ENCODE measurements around the gene CRK. TPM values are rescaled to one million over a fixed set of nuclear protein-coding genes. Genes with fewer than 3 reads are reported as not detected.
"Not testable (repeated sequence)": the region's sequence is repeated elsewhere in the genome, so short reads cannot be mapped to it uniquely, and the experiment has no call there.

Gene CRK
- polyA plus RNA-seq, 1 experiment = 53.8 TPM

GRCh38 chr17:1379930-1380313, 76.1 kb downstream of the CRK start:
- no peak for TF ChIP-seq CTCF (IDR thresholded peaks at IDR 0.05; ENCODE audit: insufficient read depth, low read depth, low read length)
- no peaks in the 10 kb centered on the region for H3K27me3 ChIP-seq (ENCODE audit: control insufficient read depth, insufficient read depth, low read length)
- H3K36me3 ChIP-seq (ENCODE audit: control insufficient read depth, insufficient read depth, low read length) = no peaks in the 10 kb centered on the region
- DNase-seq (ENCODE audit: low read depth) = no peak
- ChIA-PET POLR2A (no interaction called here), CTCF (interaction anchor here (0.5 to 6.7 kb wide), 5 partner anchors 14 to 112 kb away, joined by 3 to 53 read pairs (median 3); no protein-coding TSS in a partner anchor)
- H3K4me3 ChIP-seq (ENCODE audit: low read depth, low read length) = no peak overlapping the region

GRCh38 chr17:1379208-1379929, 76.7 kb downstream of the CRK start:
- CTCF ChIA-PET = interaction anchor here (0.9 to 6.7 kb wide), 5 partner anchors 10 to 72 kb away, joined by 3 to 53 read pairs (median 3); no protein-coding TSS in a partner anchor
- TF ChIP-seq CTCF (IDR thresholded peaks at IDR 0.05; ENCODE audit: insufficient read depth, low read depth, low read length) = no peak
- no peak for DNase-seq (ENCODE audit: low read depth)
- Histone ChIP-seq H3K27me3 (ENCODE audit: control insufficient read depth, insufficient read depth, low read length) (no peaks in the 10 kb centered on the region), H3K36me3 (ENCODE audit: control insufficient read depth, insufficient read depth, low read length) (no peaks in the 10 kb centered on the region), H3K4me3 (ENCODE audit: low read depth, low read length) (no peak overlapping the region)
- POLR2A ChIA-PET = interaction anchor here (0.7 kb wide), 1 partner anchor 137 kb away, joined by 6 read pairs; the partner anchor contains the start of gene INPP5K

DNA sequence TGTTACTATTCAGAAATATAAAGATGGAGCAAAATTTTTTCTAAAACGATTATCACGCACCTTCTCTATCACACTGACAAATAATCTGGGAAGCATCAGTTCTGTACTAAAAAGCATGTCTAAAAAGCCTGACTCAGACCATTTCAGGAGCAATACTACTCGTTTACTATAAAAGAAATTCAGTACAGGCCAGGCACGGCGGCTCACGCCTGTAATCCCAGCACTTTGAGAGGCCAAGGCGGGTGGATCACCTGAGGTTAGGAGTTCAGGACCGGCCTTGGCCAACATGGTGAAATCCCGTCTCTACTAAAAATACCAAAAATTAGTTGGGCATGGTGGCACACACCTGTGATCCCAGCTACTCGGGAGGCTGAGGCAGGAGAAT, 77.6 kb downstream of the CRK start:
- H3K4me3 ChIP-seq (ENCODE audit: low read depth, low read length); POLR2A ChIA-PET; H3K36me3 ChIP-seq (ENCODE audit: control insufficient read depth, insufficient read depth, low read length); H3K27me3 ChIP-seq (ENCODE audit: control insufficient read depth, insufficient read depth, low read length); DNase-seq (ENCODE audit: low read depth): not testable (repeated sequence)
- CTCF ChIA-PET = interaction anchor here (1.3 to 6.7 kb wide), 3 partner anchors 11 to 59 kb away, joined by 3 to 53 read pairs (median 4); no protein-coding TSS in a partner anchor

DNA sequence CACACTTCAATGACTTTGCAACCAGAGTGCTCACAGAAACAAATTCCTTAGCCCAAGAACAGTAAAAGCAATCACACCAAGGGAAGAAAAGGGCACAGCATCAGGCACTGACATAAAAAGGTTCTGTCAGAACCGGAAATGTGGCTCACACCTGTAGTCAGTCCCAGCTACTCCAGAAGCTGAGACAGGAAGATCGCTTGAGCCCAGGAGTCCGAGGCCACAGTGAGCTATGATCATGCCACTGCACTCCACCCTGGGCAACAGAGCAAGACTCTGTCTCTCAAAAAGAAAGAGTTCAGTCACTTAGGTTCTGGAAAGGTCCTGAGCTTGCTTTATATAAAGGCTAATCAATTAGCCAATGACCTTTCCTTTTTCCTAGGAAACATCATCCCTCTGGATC, 78.7 kb downstream of the CRK start:
- CTCF ChIA-PET = interaction anchor here (1.7 to 6.7 kb wide), 2 partner anchors 11 to 12 kb away, joined by 4 to 53 read pairs; no protein-coding TSS in a partner anchor
- no peak for TF ChIP-seq CTCF (IDR thresholded peaks at IDR 0.05; ENCODE audit: insufficient read depth, low read depth, low read length)
- POLR2A ChIA-PET = no interaction called here
- Histone ChIP-seq H3K27me3 (ENCODE audit: control insufficient read depth, insufficient read depth, low read length) (no peaks in the 10 kb centered on the region), H3K4me3 (ENCODE audit: low read depth, low read length) (no peak overlapping the region), H3K36me3 (ENCODE audit: control insufficient read depth, insufficient read depth, low read length) (peaks cover 2% of the 10 kb centered on the region; the same call in 1 of the 2 replicates)
- DNase-seq (ENCODE audit: low read depth) = no peak

DNA sequence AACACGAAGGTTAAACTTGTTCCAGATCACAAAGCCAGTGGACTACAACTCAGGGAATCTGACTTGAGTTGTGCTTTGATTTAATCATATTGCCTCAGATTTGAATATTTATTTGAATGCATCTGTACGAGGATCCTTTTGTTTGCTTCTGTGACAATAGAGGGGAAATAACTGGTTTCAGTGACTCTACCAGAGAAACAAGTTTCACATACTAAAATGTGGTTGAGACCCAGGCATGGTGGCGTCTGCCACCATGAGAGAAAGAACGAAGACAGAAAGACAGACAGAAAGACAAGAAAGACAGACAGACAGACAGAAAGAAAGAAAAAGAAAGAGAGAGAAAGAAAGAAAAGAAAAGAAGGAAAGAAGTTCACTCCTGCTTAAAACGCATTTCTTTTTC, 80.0 kb downstream of the CRK start:
- TF ChIP-seq CTCF (IDR thresholded peaks at IDR 0.05; ENCODE audit: insufficient read depth, low read depth, low read length) = no peak
- DNase-seq (ENCODE audit: low read depth) = no peak
- Histone ChIP-seq H3K36me3 (ENCODE audit: control insufficient read depth, insufficient read depth, low read length) (peaks cover 2% of the 10 kb centered on the region; the same call in 1 of the 2 replicates), H3K27me3 (ENCODE audit: control insufficient read depth, insufficient read depth, low read length) (no peaks in the 10 kb centered on the region), H3K4me3 (ENCODE audit: low read depth, low read length) (no peak overlapping the region)
- POLR2A ChIA-PET = no interaction called here
- CTCF ChIA-PET = interaction anchor here (0.8 to 6.7 kb wide), 2 partner anchors 10 to 43 kb away, joined by 3 to 53 read pairs; no protein-coding TSS in a partner anchor

All from BJ (cell line).